H1 (cell line): Measurements from ENCODE around the gene GAK.

Source experiments
- BCL11A ChIP-seq, 2 experiments: IDR thresholded peaks; one replicate each; pipeline ENCODE4 v1.6.1; 2011; ENCODE audit warnings: low read depth in 2 of 2, low read length in 2 of 2, mild to moderate bottlenecking in 2 of 2
- CEBPB ChIP-seq: IDR thresholded peaks from 2 replicates; pipeline ENCODE4 v1.6.1; 2012; ENCODE audit warnings: low read depth, low read length
- EZH2 ChIP-seq: fragments of 200-600 bp; sonication (generic); IDR thresholded peaks from 2 replicates; pipeline ENCODE4 v1.7.1; 2012; ENCODE audit warnings: low read depth, mild to moderate bottlenecking, moderate library complexity, low read length, inconsistent platforms; ENCODE audit not compliant: severe bottlenecking
- POLR2A ChIP-seq, 2 experiments: IDR thresholded peaks; 1 replicate in 1 of 2; 2 replicates in 1 of 2; pipeline ENCODE4 v1.6.1; 2011; ENCODE audit warnings: low read depth in 2 of 2, low read length in 2 of 2, mild to moderate bottlenecking in 2 of 2; ENCODE audit errors: control extremely low read depth in 1 of 2
- POLR2AphosphoS5 ChIP-seq: IDR thresholded peaks from 2 replicates; pipeline ENCODE4 v1.6.1; 2011; ENCODE audit warnings: low read depth, low read length
- YY1 ChIP-seq: IDR thresholded peaks from 2 replicates; pipeline ENCODE4 v1.6.1; 2011; ENCODE audit warnings: low read depth, mild to moderate bottlenecking, low read length
- TF ChIP-seq, protein P1 (sequence below), 3 experiments: IDR thresholded peaks; 1 replicate in 2 of 3; 2 replicates in 1 of 3; pipeline versions ENCODE4 v1.5.1 to v1.6.1; 2011; ENCODE audit warnings: low read length in 3 of 3, mild to moderate bottlenecking in 3 of 3, inconsistent platforms in 2 of 3, low read depth in 1 of 3, moderate library complexity in 1 of 3; ENCODE audit not compliant: insufficient read depth in 1 of 3; ENCODE audit errors: control extremely low read depth in 1 of 3
- TF ChIP-seq, protein P2 (sequence below): IDR thresholded peaks from 2 replicates; pipeline ENCODE4 v1.6.1; 2012; ENCODE audit warnings: inconsistent platforms

DNA sequence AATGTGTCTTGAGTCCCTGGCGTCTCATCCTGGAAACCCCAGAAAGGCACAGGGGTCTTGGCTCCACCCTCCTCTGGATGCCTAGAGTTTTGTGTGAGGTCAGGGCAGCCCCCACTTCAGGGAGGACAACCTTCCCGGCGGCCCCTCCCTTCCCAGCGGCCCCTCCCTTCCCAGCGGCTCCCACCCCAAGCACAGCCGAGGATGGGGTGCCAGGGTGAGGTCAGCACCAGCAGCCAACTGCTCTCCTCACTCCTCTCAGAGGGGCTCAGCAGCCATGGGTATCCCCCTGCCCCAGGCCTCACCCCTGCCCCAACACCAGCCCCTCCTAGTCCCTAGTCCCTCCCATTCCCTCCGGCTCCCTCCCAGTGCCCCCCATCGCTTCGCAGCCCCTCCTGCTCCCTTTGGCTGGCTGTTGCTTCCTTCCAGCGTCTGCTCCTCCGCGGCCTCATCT, 23.8 kb upstream of the GAK start:
- no peak for TF ChIP-seq YY1
- TF ChIP-seq, protein P1, sequence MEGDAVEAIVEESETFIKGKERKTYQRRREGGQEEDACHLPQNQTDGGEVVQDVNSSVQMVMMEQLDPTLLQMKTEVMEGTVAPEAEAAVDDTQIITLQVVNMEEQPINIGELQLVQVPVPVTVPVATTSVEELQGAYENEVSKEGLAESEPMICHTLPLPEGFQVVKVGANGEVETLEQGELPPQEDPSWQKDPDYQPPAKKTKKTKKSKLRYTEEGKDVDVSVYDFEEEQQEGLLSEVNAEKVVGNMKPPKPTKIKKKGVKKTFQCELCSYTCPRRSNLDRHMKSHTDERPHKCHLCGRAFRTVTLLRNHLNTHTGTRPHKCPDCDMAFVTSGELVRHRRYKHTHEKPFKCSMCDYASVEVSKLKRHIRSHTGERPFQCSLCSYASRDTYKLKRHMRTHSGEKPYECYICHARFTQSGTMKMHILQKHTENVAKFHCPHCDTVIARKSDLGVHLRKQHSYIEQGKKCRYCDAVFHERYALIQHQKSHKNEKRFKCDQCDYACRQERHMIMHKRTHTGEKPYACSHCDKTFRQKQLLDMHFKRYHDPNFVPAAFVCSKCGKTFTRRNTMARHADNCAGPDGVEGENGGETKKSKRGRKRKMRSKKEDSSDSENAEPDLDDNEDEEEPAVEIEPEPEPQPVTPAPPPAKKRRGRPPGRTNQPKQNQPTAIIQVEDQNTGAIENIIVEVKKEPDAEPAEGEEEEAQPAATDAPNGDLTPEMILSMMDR (IDR thresholded peaks at IDR 0.05; ENCODE audit: control extremely low read depth in 1 of 3, insufficient read depth in 1 of 3, low read depth in 1 of 3, low read length in 3 of 3) = no peak
- no peak for TF ChIP-seq POLR2A (IDR thresholded peaks at IDR 0.05; ENCODE audit: control extremely low read depth in 1 of 2, low read depth in 2 of 2, low read length in 2 of 2)
- TF ChIP-seq POLR2AphosphoS5 = no peak
- TF ChIP-seq BCL11A (IDR thresholded peaks at IDR 0.05; ENCODE audit: low read depth in 2 of 2, low read length in 2 of 2) = no peak
- no peak for TF ChIP-seq EZH2
- TF ChIP-seq CEBPB = no peak
- TF ChIP-seq, protein P2, sequence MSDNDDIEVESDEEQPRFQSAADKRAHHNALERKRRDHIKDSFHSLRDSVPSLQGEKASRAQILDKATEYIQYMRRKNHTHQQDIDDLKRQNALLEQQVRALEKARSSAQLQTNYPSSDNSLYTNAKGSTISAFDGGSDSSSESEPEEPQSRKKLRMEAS = no peak
